Fibroblast of lung (primary cell): Measurements from ENCODE around the gene ARHGEF6.

Experiments used
- EZH2 ChIP-seq: IDR thresholded peaks from 2 replicates; pipeline ENCODE4 v1.5.1; 2012; ENCODE audit warnings: low read length, control low read depth, mild to moderate bottlenecking; ENCODE audit errors: missing control alignments
- TF ChIP-seq, protein P1 (sequence below), 2 donors: IDR thresholded peaks in 1 of 2; conservative IDR thresholded peaks in 1 of 2; 1 replicate in 1 of 2; 2 replicates in 1 of 2; pipeline ENCODE4 v1.5.1; 2011 to 2012; ENCODE audit warnings: low read length in 2 of 2, control low read depth in 1 of 2, inconsistent platforms in 1 of 2, low read depth in 1 of 2, mild to moderate bottlenecking in 1 of 2

DNA sequence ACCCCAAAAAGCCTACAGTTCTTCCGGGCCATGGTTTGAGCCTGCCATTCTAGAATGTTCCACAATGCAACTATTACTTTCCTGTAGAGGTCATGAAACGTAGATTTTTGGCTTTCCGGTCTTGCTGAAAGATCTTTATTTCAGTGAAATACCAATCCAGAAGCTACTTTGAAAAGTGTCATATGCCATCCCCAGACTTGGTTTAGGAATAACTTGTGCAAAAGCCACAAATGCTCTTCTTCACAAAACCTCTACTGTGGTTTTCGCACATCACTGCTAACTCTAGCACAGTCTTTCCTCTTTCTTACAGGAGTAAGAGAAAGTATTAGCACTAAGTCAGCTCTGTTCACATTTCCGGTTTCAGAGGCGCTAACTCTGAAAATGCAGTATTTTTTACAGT lies 145.5 kb downstream of the ARHGEF6 start:
- TF ChIP-seq, protein P1, sequence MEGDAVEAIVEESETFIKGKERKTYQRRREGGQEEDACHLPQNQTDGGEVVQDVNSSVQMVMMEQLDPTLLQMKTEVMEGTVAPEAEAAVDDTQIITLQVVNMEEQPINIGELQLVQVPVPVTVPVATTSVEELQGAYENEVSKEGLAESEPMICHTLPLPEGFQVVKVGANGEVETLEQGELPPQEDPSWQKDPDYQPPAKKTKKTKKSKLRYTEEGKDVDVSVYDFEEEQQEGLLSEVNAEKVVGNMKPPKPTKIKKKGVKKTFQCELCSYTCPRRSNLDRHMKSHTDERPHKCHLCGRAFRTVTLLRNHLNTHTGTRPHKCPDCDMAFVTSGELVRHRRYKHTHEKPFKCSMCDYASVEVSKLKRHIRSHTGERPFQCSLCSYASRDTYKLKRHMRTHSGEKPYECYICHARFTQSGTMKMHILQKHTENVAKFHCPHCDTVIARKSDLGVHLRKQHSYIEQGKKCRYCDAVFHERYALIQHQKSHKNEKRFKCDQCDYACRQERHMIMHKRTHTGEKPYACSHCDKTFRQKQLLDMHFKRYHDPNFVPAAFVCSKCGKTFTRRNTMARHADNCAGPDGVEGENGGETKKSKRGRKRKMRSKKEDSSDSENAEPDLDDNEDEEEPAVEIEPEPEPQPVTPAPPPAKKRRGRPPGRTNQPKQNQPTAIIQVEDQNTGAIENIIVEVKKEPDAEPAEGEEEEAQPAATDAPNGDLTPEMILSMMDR (conservative IDR thresholded peaks at IDR 0.05 in 1 of 2, IDR thresholded peaks at IDR 0.05 in 1 of 2; ENCODE audit: low read depth in 1 of 2, low read length in 2 of 2) = no peak
- no peak for TF ChIP-seq EZH2
